Right lobe of liver (tissue), 6 donors: ENCODE results near the gene CYB561D2. TPM values are rescaled to one million over a fixed set of nuclear protein-coding genes. Genes with fewer than 3 reads are reported as not detected.
A peak's percentile ranks its signal among the peaks of the same experiment; 100 is the strongest.

Source experiments
- ATAC-seq, 4 donors: fragments of 200-7000 bp; cut with Tn5 transposase; one replicate each; pipeline ENCODE4 v1.9.1; 2020; ENCODE audit warnings: mild to moderate bottlenecking in 4 of 4, moderate library complexity in 4 of 4
- DNase-seq, 3 donors: peaks; one replicate each; pipeline ENCODE4 v3.0.0-alpha.2; 2020
- H3K27ac ChIP-seq, 3 donors: fragments of 200-600 bp; one replicate each; pipeline ENCODE4 v1.8.0; 2022
- H3K27me3 ChIP-seq, 2 donors: fragments of 200-600 bp; one replicate each; pipeline ENCODE4 v1.8.0; 2022
- H3K36me3 ChIP-seq, 4 donors: fragments of 200-600 bp; sonication (generic) in 1 of 4; one replicate each; pipeline versions ENCODE4 v1.5.1 to v1.8.0; 2017 to 2022; ENCODE audit warnings: control low read depth in 1 of 4
- H3K4me1 ChIP-seq, 4 donors: fragments of 200-600 bp; sonication (generic) in 1 of 4; one replicate each; pipeline versions ENCODE4 v1.5.1 to v1.8.0; 2017 to 2022; ENCODE audit warnings: control low read depth in 1 of 4
- H3K4me3 ChIP-seq, 3 donors: fragments of 200-600 bp; one replicate each; pipeline ENCODE4 v1.8.0; 2022
- H3K9me3 ChIP-seq, 4 donors: fragments of 200-600 bp; sonication (generic) in 1 of 4; one replicate each; pipeline versions ENCODE4 v1.5.1 to v1.8.0; 2017 to 2022; ENCODE audit warnings: control low read depth in 1 of 4
- POLR2A ChIP-seq: fragments of 450-650 bp; IDR thresholded peaks from one replicate; pipeline ENCODE4 v1.6.1; 2017; ENCODE audit warnings: antibody characterized with exemption, mild to moderate bottlenecking
- WGBS: methylation state at CpG from one replicate; pipeline ENCODE4 v1.1.6; 2018; ENCODE audit warnings: low coverage, low lambda C conversion rate; ENCODE audit not compliant: insufficient coverage; ENCODE audit errors: missing lambda C conversion rate; 5-methylcytosine and 5-hydroxymethylcytosine counted together
- intact Hi-C, 2 donors: fragments of 100-400 bp; cut with DNase I; formaldehyde crosslinking; loops; one replicate each; pipeline versions ENCODE4 v1.11.2 to v1.14.1; 2022
- total RNA-seq, 6 experiments: library from RNA; depleted of rRNA in 2 of 6; stranded (reverse); fragments of >200 nt in 2 of 6; fragmentation: NEBNext Ultra II Directional in 3 of 6; extraction: Animal tissue kit (Norgen Biotek cat#: 25700) in 3 of 6; gene quantifications; one replicate each; pipeline versions ENCODE4 v1.1.0 to v1.2.4, GENCODE V29; 2016 to 2023
- TF ChIP-seq, protein P1 (sequence below), 4 donors: fragments of 200-600 bp in 3 of 4; fragments of 450-650 bp in 1 of 4; IDR thresholded peaks; one replicate each; pipeline versions ENCODE4 v1.5.1 to v1.8.0; 2016 to 2022; ENCODE audit warnings: antibody characterized with exemption in 4 of 4, mild to moderate bottlenecking in 2 of 4
- donor health status: DM: no; HTN: yes; CAD: no.
- donor health status: DM: no; HTN: no; CAD: no.
- donor health status: DM: no; HTN: no; CAD: no.
- donor health status: DM: no; HTN: yes; CAD: no.
- donor health status: DM: no; HTN: yes; CAD: no.

CYB561D2 gene
- total RNA-seq, 6 experiments from 2014 or later: 14.3 to 29.4 (median 20.7) TPM

DNA sequence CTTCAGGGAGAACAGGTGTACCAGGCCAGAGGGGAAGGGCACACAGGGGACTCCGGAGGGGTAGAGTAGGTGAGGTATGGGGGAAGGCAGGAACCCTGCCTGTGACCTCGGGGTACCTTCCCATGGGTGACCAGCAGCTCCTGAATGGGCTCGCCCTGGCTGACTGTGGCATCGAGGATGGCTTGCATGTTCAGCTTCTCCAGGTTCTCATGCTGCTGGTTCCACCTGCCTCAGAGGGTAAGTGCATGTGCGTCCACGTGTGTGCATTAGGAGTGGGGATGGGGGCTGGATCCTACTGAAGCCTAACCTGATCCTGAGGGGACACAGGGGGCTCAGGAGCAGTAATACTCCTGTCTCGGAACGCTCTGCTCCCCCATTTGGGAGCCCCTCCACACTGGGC is 5.7 kb upstream of the CYB561D2 start:
- intact Hi-C loops: loop anchor here (10.0 kb wide), 2 partner anchors 200 to 210 kb away; no protein-coding TSS in a partner anchor
- peaks cover 0 to 19% (median 3%) of the 10 kb centered on the region in 4 donors for H3K4me1 ChIP-seq
- no peak for DNase-seq

DNA sequence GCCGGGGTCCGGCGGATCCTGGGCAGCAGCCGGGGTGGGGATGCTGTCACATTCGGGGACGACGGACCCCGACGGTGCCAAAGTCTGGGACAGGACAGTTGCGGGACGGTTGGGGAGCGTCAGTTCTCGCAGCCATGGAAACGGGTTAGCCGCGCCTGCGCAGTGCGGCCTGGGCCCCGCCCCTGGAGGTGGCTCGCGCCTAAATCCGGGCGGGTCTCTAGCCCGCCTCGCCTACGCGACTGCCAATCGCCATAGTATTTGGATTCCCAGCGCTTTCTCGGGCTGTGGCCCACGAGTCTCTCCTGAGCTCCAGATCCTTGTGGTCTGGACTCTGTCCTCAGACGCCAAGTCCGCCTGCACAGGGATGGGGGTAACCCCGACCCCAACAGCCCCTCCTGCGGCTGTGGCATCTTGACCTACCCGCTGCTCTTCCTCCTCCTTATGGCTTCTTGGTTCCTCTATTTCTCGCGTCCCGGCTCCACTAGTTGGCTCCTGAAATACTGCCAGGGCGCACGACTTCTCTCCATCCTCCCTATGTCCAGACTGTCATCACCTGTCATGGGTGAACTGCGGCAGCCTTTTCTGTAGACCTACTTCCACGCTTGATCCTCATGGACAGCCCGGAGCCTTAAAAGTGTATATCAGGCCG is 5.0 kb upstream of the CYB561D2 start, which contains the start of gene ZMYND10:
Gene ZMYND10, minus strand, starts transcription at position 147 of the 649 bp plus-strand sequence. CDS start 153 bp downstream, outside the sequence.
- peak within 1 kb of the TSS in 1 of 3 donors; percentile 27 for H3K4me3 ChIP-seq
- H3K4me1 ChIP-seq: peaks cover 0 to 21% (median 3%) of the 10 kb centered on the region in 4 donors
- ATAC-seq: peak; percentile 5 to 40 (median 18)
- peak; percentile 71 to 76 (median 74) for DNase-seq
- no peak within 1 kb of the TSS for H3K27ac ChIP-seq
- intact Hi-C loops: loop anchor here (10.0 kb wide), 2 partner anchors 199 to 209 kb away; no protein-coding TSS in a partner anchor
- H3K36me3 ChIP-seq: peaks cover 0 to 5% (median 0%) of the 10 kb centered on the region in 4 donors
- WGBS: 29% methylated on average over 17 of the region's 45 CpGs
- H3K27me3 ChIP-seq: no peaks in the 10 kb centered on the region
- TF ChIP-seq, protein P1, sequence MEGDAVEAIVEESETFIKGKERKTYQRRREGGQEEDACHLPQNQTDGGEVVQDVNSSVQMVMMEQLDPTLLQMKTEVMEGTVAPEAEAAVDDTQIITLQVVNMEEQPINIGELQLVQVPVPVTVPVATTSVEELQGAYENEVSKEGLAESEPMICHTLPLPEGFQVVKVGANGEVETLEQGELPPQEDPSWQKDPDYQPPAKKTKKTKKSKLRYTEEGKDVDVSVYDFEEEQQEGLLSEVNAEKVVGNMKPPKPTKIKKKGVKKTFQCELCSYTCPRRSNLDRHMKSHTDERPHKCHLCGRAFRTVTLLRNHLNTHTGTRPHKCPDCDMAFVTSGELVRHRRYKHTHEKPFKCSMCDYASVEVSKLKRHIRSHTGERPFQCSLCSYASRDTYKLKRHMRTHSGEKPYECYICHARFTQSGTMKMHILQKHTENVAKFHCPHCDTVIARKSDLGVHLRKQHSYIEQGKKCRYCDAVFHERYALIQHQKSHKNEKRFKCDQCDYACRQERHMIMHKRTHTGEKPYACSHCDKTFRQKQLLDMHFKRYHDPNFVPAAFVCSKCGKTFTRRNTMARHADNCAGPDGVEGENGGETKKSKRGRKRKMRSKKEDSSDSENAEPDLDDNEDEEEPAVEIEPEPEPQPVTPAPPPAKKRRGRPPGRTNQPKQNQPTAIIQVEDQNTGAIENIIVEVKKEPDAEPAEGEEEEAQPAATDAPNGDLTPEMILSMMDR (IDR thresholded peaks at IDR 0.05): no peak
- no peak for TF ChIP-seq POLR2A
- H3K9me3 ChIP-seq: no peaks in the 10 kb centered on the region

More for the DNA sequence above, 5.7 kb upstream of the CYB561D2 start:
- Histone ChIP-seq H3K27me3 (no peaks in the 10 kb centered on the region), H3K36me3 (peaks cover 0 to 5% (median 0%) of the 10 kb centered on the region in 4 donors), H3K9me3 (no peaks in the 10 kb centered on the region), H3K4me3 (peak overlapping the region in 1 of 3 donors; percentile 27), H3K27ac (no peak overlapping the region)
- TF ChIP-seq, protein P1 (IDR thresholded peaks at IDR 0.05): no peak
- no peak for TF ChIP-seq POLR2A
- WGBS: 82% methylated on average over 3 of the region's 8 CpGs
- ATAC-seq: no peak

DNA sequence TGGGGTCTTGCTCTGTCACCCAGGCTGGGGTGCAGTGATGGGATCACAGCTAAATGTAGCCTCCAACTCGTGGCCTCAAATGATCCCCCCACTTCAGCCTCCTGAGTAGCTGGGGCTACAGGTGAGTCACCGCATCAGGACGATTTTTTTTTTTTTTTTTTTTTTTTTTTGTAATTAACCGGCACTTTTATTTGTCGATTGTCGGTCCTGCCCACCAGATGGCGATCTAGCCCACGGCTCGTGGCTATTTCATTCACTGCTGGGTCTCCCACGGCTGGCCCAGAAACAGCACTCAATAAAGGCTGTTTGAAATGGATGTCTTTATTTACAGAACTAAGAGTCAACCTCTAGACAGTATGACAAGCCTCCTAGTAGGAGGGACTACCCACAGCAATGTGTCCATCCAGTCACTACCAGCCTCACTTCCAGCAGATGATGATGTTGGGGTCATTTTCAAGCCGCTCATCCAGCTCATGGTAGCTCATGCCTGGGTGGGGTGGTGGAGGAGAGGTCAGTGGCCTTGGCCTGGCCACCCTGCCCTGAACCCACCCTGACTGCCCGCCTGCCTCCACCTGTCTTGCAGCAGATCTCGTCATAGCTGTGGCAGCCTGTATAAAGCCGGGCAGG is 3.4 kb upstream of the CYB561D2 start:
- no peaks in the 10 kb centered on the region for H3K9me3 ChIP-seq
- H3K27ac ChIP-seq: no peak overlapping the region
- peak in 2 of 3 donors; percentile 72 to 75 for DNase-seq
- no peaks in the 10 kb centered on the region for H3K27me3 ChIP-seq
- WGBS: 0% methylated on average over 10 of the region's 14 CpGs
- H3K4me3 ChIP-seq: no peak overlapping the region
- intact Hi-C loops: loop anchor here (10.0 kb wide), 2 partner anchors 198 to 208 kb away; no protein-coding TSS in a partner anchor
- ATAC-seq: peak; percentile 7 to 29 (median 26)
- peaks cover 0 to 31% (median 7%) of the 10 kb centered on the region in 4 donors for H3K4me1 ChIP-seq
- TF ChIP-seq, protein P1 (IDR thresholded peaks at IDR 0.05): peak; percentile 43 to 65 (median 56)
- no peak for TF ChIP-seq POLR2A
- peaks cover 0 to 5% (median 0%) of the 10 kb centered on the region in 4 donors for H3K36me3 ChIP-seq

DNA sequence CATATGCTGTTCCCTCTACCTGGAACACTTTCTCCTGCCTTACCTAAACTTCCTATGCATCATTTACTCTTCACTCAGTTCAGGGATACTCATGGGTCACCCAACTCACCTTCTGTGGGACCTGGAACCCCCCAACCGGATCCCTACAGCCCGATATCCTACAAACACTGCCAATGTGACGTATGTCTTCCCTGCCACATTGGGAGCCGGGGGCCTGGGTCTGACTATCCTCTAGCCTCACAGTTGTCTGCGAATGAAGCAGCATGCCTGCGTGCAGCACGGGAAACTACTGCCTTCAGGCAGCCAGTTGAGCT is 492 bp upstream of the CYB561D2 start:
- intact Hi-C loops: no loop called here
- Histone ChIP-seq H3K4me3 (peak overlapping the region; percentile 74 to 78 (median 74)), H3K27me3 (no peaks in the 10 kb centered on the region), H3K27ac (peak overlapping the region; percentile 90 to 92 (median 91)), H3K9me3 (no peaks in the 10 kb centered on the region), H3K4me1 (peaks cover 0 to 34% (median 10%) of the 10 kb centered on the region in 4 donors), H3K36me3 (peaks cover 0 to 26% (median 5%) of the 10 kb centered on the region in 4 donors)
- ATAC-seq: no peak
- WGBS: 2% methylated on average over 5 of the region's 7 CpGs
- TF ChIP-seq, protein P1 (IDR thresholded peaks at IDR 0.05): no peak
- TF ChIP-seq POLR2A: no peak
- DNase-seq: no peak
